ENCODE results near the gene REEP6.

REEP6 gene

GRCh38 chr19:1468821-1469254, 22.1 kb upstream of the REEP6 start:
- Histone ChIP-seq H3K4me2 (no peak overlapping the region), H3K79me2 (ENCODE audit: insufficient read depth, low read depth) (no peaks in the 10 kb centered on the region), H3K9ac (no peak overlapping the region), H3K36me3 (ENCODE audit: insufficient read depth) (no peaks in the 10 kb centered on the region), H4K20me1 (ENCODE audit: insufficient read depth) (no peaks in the 10 kb centered on the region), H3K4me3 (IDR thresholded peaks at IDR 0.05; ENCODE audit: insufficient read depth, low read depth, low read length) (no peak overlapping the region), H3K27ac (no peak overlapping the region), H3K4me1 (ENCODE audit: low read depth, poor library complexity, severe bottlenecking) (peaks cover 9% of the 10 kb centered on the region), H3K27me3 (ENCODE audit: insufficient read depth, low read depth) (peaks cover 16% of the 10 kb centered on the region), H2AFZ (ENCODE audit: low read depth) (no peak overlapping the region)
- TF ChIP-seq CTCF (conservative IDR thresholded peaks at IDR 0.05; ENCODE audit: low read depth, low read length) = no peak

- no peaks in the 10 kb centered on the region for H4K20me1 ChIP-seq (ENCODE audit: insufficient read depth)
- no peaks in the 10 kb centered on the region for H3K79me2 ChIP-seq (ENCODE audit: insufficient read depth, low read depth)
- no peak overlapping the region for H3K9ac ChIP-seq
- peak overlapping the region; percentile 68; the same call in 1 of the 2 replicates for H3K4me2 ChIP-seq
- H3K36me3 ChIP-seq (ENCODE audit: insufficient read depth) = no peaks in the 10 kb centered on the region
- H3K27ac ChIP-seq = no peak overlapping the region
- no peak overlapping the region for H2AFZ ChIP-seq (ENCODE audit: low read depth)
- H3K4me1 ChIP-seq (ENCODE audit: low read depth, poor library complexity, severe bottlenecking) = peaks cover 9% of the 10 kb centered on the region
- TF ChIP-seq CTCF (conservative IDR thresholded peaks at IDR 0.05; ENCODE audit: low read depth, low read length) = no peak
- H3K27me3 ChIP-seq (ENCODE audit: insufficient read depth, low read depth) = peaks cover 16% of the 10 kb centered on the region
- no peak overlapping the region for H3K4me3 ChIP-seq (IDR thresholded peaks at IDR 0.05; ENCODE audit: insufficient read depth, low read depth, low read length)
These were observed 21.5 kb upstream of the REEP6 start for GRCh38 chr19:1469255-1470054.

GRCh38 chr19:1470055-1470304, 21.0 kb upstream of the REEP6 start:
- Histone ChIP-seq H3K4me1 (ENCODE audit: low read depth, poor library complexity, severe bottlenecking) (peaks cover 9% of the 10 kb centered on the region), H3K4me2 (peak overlapping the region; percentile 68), H3K36me3 (ENCODE audit: insufficient read depth) (no peaks in the 10 kb centered on the region), H2AFZ (ENCODE audit: low read depth) (no peak overlapping the region), H3K79me2 (ENCODE audit: insufficient read depth, low read depth) (no peaks in the 10 kb centered on the region), H3K4me3 (IDR thresholded peaks at IDR 0.05; ENCODE audit: insufficient read depth, low read depth, low read length) (no peak overlapping the region), H4K20me1 (ENCODE audit: insufficient read depth) (no peaks in the 10 kb centered on the region), H3K9ac (no peak overlapping the region), H3K27me3 (ENCODE audit: insufficient read depth, low read depth) (peaks cover 16% of the 10 kb centered on the region), H3K27ac (no peak overlapping the region)
- TF ChIP-seq CTCF (conservative IDR thresholded peaks at IDR 0.05; ENCODE audit: low read depth, low read length) = no peak

- Histone ChIP-seq H2AFZ (ENCODE audit: low read depth) (no peak overlapping the region; the same call in 1 of the 2 replicates), H3K4me1 (ENCODE audit: low read depth, poor library complexity, severe bottlenecking) (peaks cover 9% of the 10 kb centered on the region), H3K4me2 (peak overlapping the region; percentile 68), H3K4me3 (IDR thresholded peaks at IDR 0.05; ENCODE audit: insufficient read depth, low read depth, low read length) (no peak overlapping the region), H3K27me3 (ENCODE audit: insufficient read depth, low read depth) (peaks cover 16% of the 10 kb centered on the region), H3K9ac (no peak overlapping the region), H3K27ac (no peak overlapping the region), H4K20me1 (ENCODE audit: insufficient read depth) (no peaks in the 10 kb centered on the region), H3K36me3 (ENCODE audit: insufficient read depth) (no peaks in the 10 kb centered on the region), H3K79me2 (ENCODE audit: insufficient read depth, low read depth) (no peaks in the 10 kb centered on the region)
- TF ChIP-seq CTCF (conservative IDR thresholded peaks at IDR 0.05; ENCODE audit: low read depth, low read length) = no peak
These were observed 20.5 kb upstream of the REEP6 start for GRCh38 chr19:1470305-1471009.
